ENCODE results near the gene EIF5A2.

Gene EIF5A2

GRCh38 chr3:170863816-170864215 lies 44.6 kb downstream of the EIF5A2 start:
- no peak overlapping the region for H3K4me2 ChIP-seq
- H3K9ac ChIP-seq: no peak overlapping the region
- H2AFZ ChIP-seq (ENCODE audit: low read depth): no peak overlapping the region

GRCh38 chr3:170862618-170863374 lies 45.6 kb downstream of the EIF5A2 start:
- Histone ChIP-seq H3K27me3 (ENCODE audit: insufficient read depth, low read depth) (no peaks in the 10 kb centered on the region), H3K9ac (no peak overlapping the region), H2AFZ (ENCODE audit: low read depth) (no peak overlapping the region), H3K4me3 (IDR thresholded peaks at IDR 0.05; ENCODE audit: insufficient read depth, low read depth, low read length) (no peak overlapping the region), H3K4me1 (ENCODE audit: low read depth, poor library complexity, severe bottlenecking) (peaks cover 6% of the 10 kb centered on the region), H3K79me2 (ENCODE audit: insufficient read depth, low read depth) (peaks cover 6% of the 10 kb centered on the region; the same call in 1 of the 2 replicates), H3K36me3 (ENCODE audit: insufficient read depth) (peaks cover 16% of the 10 kb centered on the region), H3K27ac (no peak overlapping the region), H4K20me1 (ENCODE audit: insufficient read depth) (no peaks in the 10 kb centered on the region; the same call in 1 of the 2 replicates), H3K4me2 (no peak overlapping the region)
- no peak for TF ChIP-seq CTCF (conservative IDR thresholded peaks at IDR 0.05; ENCODE audit: low read depth, low read length)

More at GRCh38 chr3:170863816-170864215, 44.6 kb downstream of the EIF5A2 start:
- H3K79me2 ChIP-seq (ENCODE audit: insufficient read depth, low read depth): peaks cover 16% of the 10 kb centered on the region
- peaks cover 5% of the 10 kb centered on the region; the same call in 1 of the 2 replicates for H4K20me1 ChIP-seq (ENCODE audit: insufficient read depth)
- TF ChIP-seq CTCF (conservative IDR thresholded peaks at IDR 0.05; ENCODE audit: low read depth, low read length): no peak
- no peak overlapping the region for H3K27ac ChIP-seq
- H3K4me3 ChIP-seq (IDR thresholded peaks at IDR 0.05; ENCODE audit: insufficient read depth, low read depth, low read length): no peak overlapping the region
- peaks cover 19% of the 10 kb centered on the region for H3K36me3 ChIP-seq (ENCODE audit: insufficient read depth)
- no peaks in the 10 kb centered on the region for H3K27me3 ChIP-seq (ENCODE audit: insufficient read depth, low read depth)
- peaks cover 16% of the 10 kb centered on the region for H3K4me1 ChIP-seq (ENCODE audit: low read depth, poor library complexity, severe bottlenecking)

GRCh38 chr3:170858599-170858998 lies 49.8 kb downstream of the EIF5A2 start:
- Histone ChIP-seq H3K4me2 (no peak overlapping the region), H2AFZ (ENCODE audit: low read depth) (no peak overlapping the region)
- TF ChIP-seq CTCF (conservative IDR thresholded peaks at IDR 0.05; ENCODE audit: low read depth, low read length): no peak

DNA sequence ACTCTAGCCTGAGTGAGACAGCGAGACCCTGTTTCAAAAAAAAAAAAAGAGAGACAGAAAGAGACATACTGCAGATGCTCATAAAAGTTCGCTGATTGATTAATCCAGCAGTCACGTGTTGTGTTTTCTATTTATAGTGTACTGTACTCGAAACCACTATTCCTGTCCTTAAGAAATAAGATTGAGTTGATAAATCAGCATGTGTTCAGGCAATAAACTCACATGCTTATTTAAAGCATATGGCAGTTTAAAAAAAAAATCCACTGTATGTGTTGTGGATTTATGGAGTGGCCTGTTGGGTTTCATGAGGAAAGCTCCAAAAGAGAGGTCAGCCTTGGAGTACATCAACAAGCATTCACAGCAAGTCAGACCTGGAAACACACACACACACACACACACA lies 56.1 kb downstream of the EIF5A2 start:
- H3K36me3 ChIP-seq (ENCODE audit: insufficient read depth): no peaks in the 10 kb centered on the region
- H2AFZ ChIP-seq (ENCODE audit: low read depth): no peak overlapping the region
- H4K20me1 ChIP-seq (ENCODE audit: insufficient read depth): no peaks in the 10 kb centered on the region
- H3K4me2 ChIP-seq: no peak overlapping the region
- H3K27ac ChIP-seq: no peak overlapping the region
- H3K4me1 ChIP-seq (ENCODE audit: low read depth, poor library complexity, severe bottlenecking): no peaks in the 10 kb centered on the region
- H3K9ac ChIP-seq: no peak overlapping the region
- H3K79me2 ChIP-seq (ENCODE audit: insufficient read depth, low read depth): no peaks in the 10 kb centered on the region
- no peaks in the 10 kb centered on the region for H3K27me3 ChIP-seq (ENCODE audit: insufficient read depth, low read depth)
- no peak overlapping the region for H3K4me3 ChIP-seq (IDR thresholded peaks at IDR 0.05; ENCODE audit: insufficient read depth, low read depth, low read length)
- no peak for TF ChIP-seq CTCF (conservative IDR thresholded peaks at IDR 0.05; ENCODE audit: low read depth, low read length)

More at GRCh38 chr3:170858599-170858998, 49.8 kb downstream of the EIF5A2 start:
- Histone ChIP-seq H3K79me2 (ENCODE audit: insufficient read depth, low read depth) (no peaks in the 10 kb centered on the region), H3K27ac (no peak overlapping the region), H3K36me3 (ENCODE audit: insufficient read depth) (no peaks in the 10 kb centered on the region), H3K4me1 (ENCODE audit: low read depth, poor library complexity, severe bottlenecking) (no peaks in the 10 kb centered on the region), H3K27me3 (ENCODE audit: insufficient read depth, low read depth) (no peaks in the 10 kb centered on the region), H3K9ac (no peak overlapping the region), H4K20me1 (ENCODE audit: insufficient read depth) (no peaks in the 10 kb centered on the region), H3K4me3 (IDR thresholded peaks at IDR 0.05; ENCODE audit: insufficient read depth, low read depth, low read length) (no peak overlapping the region)
